Measurements from ENCODE around the gene LAG3.

LAG3 gene

DNA sequence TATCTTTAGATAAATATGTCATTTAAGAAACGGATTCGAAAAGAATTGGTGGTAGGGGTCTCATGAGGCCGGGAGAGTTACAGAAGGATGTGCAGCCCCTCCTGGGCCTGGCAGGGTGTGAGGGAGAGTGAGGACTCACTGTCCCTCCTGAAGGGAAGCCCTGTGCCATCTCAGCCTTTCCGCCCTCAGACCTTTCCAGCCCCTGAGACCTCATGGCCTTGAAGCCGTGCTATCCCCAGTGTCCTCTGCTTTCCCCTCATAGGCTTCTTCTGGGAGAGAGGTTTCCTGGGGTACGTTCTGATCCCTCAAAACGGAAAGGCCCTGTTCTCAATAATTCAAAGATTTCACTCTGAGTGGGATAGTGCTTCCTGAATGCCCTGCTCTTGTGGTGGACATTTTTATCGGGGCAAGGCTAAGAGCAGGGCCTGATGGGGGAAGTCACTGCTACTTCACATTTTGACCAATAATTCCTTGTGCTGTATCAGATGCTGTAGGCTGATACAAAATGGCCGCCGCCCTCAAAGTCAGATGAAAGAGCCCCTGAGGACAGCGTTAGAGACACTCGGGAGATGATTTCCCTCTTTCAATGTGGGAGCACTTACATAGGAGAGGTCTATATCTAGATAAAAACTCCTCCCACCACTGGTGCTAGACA lies 18.3 kb downstream of the LAG3 start:
- DNase-seq = no peak

DNA sequence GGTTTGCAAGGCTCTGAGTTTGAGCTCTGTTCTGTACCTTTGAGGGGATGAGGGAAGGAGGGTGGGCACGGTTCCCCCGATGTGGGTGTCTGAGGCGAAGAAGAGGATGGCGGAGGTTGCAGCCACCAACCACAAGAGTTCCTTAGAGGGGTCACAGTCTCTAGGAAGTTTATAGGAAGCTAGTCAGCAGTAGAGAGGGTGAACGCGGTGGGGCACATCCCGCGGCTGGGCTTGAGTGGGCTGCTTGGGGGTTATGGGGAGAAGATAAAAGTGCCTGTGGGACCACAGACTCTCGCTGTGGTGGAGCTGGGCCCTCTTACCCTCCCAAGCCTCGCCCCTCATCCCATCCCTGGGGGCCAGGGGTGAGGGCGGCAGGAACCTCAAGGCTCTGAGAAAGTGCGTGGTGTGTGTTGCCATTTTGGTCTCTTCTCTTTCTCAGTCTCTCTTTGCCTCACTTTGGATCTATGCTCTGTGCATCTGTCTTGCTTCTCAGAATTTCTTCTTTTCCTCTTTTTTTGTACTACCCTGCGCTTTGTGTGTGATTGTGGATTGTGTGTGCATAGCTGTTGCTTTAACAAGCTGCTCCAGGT lies 19.7 kb downstream of the LAG3 start:
- DNase-seq = no peak

- peak; percentile 73 to 81 for DNase-seq
Observed at GRCh38 chr12:6792522-6793201, 20.3 kb downstream of the LAG3 start.

DNA sequence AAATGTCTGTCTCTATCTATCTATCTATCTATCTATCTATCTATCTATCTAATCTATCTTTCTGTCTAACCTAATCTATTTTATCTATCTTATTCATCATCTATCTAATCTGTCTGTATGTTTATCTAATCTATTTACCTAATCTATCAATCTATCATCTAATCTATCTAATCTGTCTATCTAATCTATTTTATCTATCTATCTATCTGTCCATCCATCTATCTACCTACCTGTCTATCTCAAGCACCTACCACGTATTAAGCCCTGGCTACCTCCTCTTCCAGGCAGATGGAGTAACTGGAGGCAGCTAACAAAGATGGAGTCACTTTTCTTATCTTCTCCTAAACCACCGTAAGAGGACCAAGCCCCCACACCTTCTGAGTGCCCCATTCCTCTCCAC lies 22.8 kb downstream of the LAG3 start:
- DNase-seq = no peak

DNA sequence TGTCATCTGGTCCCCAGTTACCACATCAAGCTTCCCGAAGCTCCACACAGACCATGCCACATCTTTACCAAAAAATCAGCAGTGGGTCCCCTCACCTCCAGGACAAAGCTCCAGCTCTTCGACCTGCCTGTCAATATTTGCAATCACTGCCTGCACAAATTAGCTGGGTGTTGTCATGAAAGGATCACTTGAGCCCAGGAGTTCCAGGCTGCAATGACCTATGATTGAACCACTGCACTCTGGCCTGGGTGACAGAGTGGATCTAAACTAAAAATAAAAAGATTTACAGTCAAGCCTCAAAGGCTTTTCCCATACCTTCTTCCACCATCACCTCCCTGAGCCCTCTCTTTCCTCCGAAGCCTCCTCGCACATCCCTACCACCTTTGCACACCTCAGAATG lies 24.3 kb downstream of the LAG3 start:
- DNase-seq = no peak

DNA sequence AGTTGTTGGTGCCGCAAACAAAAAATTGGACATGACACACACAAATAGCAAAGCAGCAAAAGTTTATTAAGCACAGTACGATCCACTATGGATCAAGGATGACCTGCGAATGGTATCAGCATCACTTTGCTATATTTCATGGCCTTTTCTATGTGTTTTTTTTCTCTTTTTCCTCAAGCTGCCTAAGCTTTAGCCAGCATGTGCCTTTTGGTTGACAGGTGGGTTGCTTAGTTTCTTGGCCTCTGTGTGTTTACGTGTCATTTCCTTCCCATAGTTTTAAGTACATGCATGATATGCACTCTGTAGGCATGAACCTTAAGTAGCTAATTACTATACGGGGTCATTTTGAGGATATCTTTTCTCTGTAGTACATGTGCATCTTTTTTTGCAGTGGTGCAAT lies 26.8 kb downstream of the LAG3 start:
- DNase-seq = no peak

DNA sequence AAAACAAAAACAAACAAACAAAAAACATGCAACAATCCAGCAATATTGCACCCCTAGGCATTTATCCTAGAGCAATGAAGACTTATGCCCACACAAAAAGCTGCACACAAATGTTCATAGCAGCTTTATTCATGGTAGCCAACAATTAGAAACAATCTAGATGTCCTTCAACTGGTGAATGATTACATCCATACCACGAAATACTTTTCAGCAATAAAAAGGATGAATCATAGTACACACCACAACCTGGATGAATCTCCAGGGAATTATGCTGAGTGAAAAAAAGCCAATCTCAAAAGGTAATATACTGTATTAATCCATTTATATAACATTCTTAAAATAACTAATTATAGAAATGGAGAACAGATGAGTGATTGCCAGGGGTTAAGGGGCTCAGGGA lies 34.9 kb downstream of the LAG3 start:
- no peak for DNase-seq

DNA sequence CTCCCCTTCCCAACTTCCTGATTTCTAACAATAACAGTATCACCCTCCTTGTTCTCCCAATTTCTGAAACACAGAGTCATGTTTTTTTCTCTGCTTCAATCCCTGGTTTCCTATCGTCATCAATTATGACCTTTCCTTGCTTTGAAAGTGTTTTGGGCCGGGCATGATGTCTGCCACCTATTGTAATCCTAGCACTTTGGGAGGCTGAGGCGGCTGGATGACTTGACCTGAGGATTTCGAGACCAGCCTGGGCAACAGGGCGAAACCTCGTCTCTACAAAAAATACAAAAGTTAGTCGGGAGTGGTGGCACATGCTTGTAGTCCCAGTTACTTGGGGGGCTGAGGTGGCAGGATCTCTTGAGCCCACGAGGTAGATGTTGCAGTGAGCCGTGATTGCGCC lies 36.7 kb downstream of the LAG3 start:
- no peak for DNase-seq

GRCh38 chr12:6810758-6811157 lies 38.4 kb downstream of the LAG3 start:
- DNase-seq = no peak

- DNase-seq = no peak
Observed at GRCh38 chr12:6813363-6813762, 41.0 kb downstream of the LAG3 start.

GRCh38 chr12:6816598-6816997 lies 44.3 kb downstream of the LAG3 start:
- no peak for DNase-seq

DNA sequence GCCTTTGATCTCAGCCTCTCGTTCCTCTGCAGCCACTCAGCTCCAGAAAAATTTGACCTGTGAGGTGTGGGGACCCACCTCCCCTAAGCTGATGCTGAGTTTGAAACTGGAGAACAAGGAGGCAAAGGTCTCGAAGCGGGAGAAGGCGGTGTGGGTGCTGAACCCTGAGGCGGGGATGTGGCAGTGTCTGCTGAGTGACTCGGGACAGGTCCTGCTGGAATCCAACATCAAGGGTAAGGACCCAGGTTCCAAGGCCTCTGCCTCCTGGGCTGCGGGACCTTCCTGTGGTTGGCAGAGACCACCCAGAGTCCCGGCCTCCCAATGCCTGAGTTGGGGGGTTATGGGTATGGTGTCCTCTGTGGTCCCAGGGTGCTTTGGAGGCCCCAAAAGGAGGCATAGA lies 44.8 kb downstream of the LAG3 start:
- no peak for DNase-seq

DNA sequence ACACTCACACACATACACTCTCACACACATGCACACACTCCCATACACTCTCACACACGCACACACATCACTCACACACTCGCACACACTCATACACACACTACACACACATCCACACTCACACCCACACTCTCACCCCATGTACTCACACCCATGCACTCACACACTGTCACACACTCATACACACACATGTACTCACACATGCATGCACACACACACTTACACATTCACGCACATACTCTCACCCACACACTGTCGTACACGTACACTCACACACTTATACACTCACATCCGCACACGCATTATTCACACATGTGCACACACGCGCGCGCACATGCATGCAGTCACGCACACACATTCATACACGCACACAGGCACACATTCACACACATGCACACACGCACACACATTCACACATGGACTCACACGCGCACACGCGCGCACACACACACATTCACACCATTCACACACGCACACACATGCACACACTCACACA lies 45.4 kb downstream of the LAG3 start:
- DNase-seq = no peak

DNA sequence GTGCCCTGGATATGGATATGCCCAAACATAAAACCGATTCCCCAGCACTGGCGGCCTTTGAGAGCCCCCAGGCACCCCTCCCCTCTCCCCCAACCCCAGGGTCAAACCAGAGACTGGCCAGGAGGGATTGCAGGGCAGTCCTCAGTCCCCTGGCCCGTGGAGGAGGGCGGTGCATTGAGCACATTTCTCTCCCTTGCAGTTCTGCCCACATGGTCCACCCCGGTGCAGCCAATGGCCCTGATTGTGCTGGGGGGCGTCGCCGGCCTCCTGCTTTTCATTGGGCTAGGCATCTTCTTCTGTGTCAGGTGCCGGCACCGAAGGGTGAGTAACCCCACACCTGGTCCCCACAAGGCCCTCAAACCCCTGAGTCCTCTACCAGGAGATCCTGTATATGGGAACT lies 45.9 kb downstream of the LAG3 start:
- DNase-seq = no peak

- no peak for DNase-seq
Observed at GRCh38 chr12:6818645-6819044, 46.3 kb downstream of the LAG3 start.

DNA sequence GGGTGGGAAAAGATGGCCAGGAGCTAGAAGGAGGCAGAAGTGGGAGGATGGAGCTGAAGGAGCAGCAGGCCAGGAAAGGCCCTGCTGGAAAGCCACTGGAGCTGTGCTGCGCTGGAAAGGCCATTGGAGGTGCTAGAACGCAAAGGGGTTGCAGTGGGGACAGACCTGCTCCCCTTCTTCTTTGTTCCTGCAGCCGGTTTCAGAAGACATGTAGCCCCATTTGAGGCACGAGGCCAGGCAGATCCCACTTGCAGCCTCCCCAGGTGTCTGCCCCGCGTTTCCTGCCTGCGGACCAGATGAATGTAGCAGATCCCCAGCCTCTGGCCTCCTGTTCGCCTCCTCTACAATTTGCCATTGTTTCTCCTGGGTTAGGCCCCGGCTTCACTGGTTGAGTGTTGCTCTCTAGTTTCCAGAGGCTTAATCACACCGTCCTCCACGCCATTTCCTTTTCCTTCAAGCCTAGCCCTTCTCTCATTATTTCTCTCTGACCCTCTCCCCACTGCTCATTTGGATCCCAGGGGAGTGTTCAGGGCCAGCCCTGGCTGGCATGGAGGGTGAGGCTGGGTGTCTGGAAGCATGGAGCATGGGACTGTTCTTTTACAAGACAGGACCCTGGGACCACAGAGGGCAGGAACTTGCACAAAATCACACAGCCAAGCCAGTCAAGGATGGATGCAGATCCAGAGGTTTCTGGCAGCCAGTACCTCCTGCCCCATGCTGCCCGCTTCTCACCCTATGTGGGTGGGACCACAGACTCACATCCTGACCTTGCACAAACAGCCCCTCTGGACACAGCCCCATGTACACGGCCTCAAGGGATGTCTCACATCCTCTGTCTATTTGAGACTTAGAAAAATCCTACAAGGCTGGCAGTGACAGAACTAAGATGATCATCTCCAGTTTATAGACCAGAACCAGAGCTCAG lies 47.0 kb downstream of the LAG3 start:
- no peak for DNase-seq

GRCh38 chr12:6820166-6820565 lies 47.8 kb downstream of the LAG3 start:
- no peak for DNase-seq

GRCh38 chr12:6821591-6822425 lies 49.5 kb downstream of the LAG3 start, which contains the start of gene GPR162:
Gene GPR162 (plus strand): TSS chr12:6821821. CDS start chr12:6823899, 2,078 bp downstream.
- peak; percentile 40 to 66 for DNase-seq

- no peak for DNase-seq
Observed at GRCh38 chr12:6822426-6823135, 50.3 kb downstream of the LAG3 start.

GRCh38 chr12:6823182-6824084 lies 51.1 kb downstream of the LAG3 start:
- DNase-seq = no peak

Measured in AML-193 (cell line).